NCI-H82 treated with DMSO at 0.1 percent for 48 hours (cell line): ENCODE results near the gene CDH4.
"Not testable (repeated sequence)": the region's sequence is repeated elsewhere in the genome, so short reads cannot be mapped to it uniquely, and the experiment has no call there.

ENCODE experiments used
- DNase-seq: peaks from one replicate; lab custom pipeline; 2025; ENCODE audit not compliant: unreplicated experiment; lab: John Stamatoyannopoulos, UW

CDH4 gene

DNA sequence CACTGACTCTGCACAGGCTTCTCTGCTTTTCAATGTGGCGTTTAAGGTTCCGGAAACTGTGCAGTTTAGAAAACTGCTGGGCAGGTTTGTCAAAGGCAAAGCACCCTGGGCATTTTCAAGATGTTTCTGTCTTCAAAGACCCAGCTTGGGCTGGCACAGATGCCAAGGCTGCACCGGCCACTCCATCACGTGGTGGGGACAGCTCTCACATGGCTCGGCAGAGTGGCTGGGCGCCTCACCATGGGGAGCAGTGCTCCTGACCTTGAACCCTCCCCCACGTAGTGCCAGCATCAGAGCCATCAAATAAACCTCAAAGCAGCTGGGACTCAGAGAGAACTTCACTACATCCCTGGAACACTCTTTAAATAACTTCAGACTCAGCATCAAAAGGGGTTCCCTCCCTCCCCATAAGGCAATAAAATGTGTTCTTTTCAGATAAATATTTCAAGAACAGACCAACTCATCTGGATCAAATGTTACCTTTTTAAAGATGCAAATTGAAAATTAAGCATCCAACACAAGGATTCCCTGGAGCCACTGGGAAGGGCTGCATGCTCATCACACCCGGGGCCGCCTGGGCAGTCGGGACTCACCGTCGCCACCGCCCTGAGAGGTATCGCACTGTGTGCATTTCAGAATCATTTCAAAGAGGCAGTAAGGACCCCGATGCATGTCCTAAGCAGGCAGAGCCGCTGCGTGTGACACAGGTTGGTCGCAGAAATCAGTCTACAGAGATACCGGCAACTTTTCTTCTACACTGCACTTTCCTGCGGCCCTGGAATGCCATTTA, 157.1 kb downstream of the CDH4 start:
- no peak for DNase-seq

- DNase-seq = no peak
Measured at GRCh38 chr20:61411743-61412142, 159.7 kb downstream of the CDH4 start.

DNA sequence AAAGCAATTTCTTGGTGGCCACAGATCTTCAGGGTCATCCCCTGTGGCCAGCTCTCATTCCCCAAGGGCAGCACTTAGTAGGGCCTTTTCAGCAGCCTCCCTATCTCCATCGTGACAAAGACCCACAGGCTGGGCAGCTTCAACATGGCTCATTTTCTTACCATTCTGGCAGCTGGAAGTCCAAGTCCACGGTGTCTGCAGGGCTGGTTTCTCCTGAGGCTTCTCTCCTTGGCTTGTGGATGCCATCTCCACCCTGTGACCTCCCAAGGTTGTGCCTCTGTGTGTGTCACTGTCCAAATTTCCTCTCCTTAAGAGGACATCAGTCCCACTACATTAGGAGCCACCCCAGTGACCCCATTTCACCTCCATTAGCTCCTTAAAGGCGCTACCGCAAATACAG, 161.7 kb downstream of the CDH4 start:
- DNase-seq = no peak

- DNase-seq = no peak
Measured at GRCh38 chr20:61414455-61414991, 162.5 kb downstream of the CDH4 start.

GRCh38 chr20:61416546-61416945, 164.5 kb downstream of the CDH4 start:
- DNase-seq = no peak

GRCh38 chr20:61417221-61417941, 165.3 kb downstream of the CDH4 start:
- no peak for DNase-seq

- DNase-seq = no peak
Measured at GRCh38 chr20:61419010-61419409, 166.9 kb downstream of the CDH4 start.

- DNase-seq = no peak
Measured at GRCh38 chr20:61419501-61419900, 167.4 kb downstream of the CDH4 start.

DNA sequence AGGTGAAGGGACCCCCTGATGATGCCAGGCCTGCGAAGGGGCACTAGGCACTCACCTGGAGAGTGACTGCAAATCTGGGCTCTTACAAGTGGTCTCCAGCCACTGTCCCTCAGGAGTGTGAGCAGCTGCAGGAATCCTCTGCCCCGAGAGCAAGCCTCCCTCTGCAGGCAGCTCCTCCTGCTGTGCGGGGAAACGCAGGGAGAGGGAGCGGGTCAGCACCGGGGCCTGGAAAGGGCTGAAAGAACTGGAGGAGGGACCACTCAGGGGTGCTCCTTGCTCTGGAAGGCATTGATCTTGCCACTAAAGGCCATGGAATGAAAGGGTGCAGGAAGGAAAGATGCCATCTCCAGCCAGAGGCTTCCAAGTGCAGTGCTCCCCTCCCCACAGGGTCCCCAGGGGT, 168.0 kb downstream of the CDH4 start:
- no peak for DNase-seq

DNA sequence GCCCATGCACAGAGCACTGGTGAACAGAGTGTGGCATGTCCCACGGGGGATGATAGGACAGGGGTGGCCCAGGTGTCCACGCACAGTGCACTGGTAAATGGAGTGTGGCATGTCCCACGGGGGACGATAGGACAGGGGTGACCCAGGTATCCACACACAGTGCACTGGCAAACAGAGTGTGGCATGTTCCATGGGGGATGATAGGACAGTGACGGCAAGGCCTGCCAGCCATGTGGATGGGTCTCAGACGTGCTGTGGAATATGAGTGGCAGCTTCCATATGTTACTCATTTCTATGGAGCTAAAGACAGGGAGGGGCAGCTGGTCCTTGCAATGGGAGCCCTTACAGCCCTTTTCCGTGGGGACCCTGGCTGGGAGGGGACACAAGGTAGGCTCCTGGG, 168.7 kb downstream of the CDH4 start:
- no peak for DNase-seq

DNA sequence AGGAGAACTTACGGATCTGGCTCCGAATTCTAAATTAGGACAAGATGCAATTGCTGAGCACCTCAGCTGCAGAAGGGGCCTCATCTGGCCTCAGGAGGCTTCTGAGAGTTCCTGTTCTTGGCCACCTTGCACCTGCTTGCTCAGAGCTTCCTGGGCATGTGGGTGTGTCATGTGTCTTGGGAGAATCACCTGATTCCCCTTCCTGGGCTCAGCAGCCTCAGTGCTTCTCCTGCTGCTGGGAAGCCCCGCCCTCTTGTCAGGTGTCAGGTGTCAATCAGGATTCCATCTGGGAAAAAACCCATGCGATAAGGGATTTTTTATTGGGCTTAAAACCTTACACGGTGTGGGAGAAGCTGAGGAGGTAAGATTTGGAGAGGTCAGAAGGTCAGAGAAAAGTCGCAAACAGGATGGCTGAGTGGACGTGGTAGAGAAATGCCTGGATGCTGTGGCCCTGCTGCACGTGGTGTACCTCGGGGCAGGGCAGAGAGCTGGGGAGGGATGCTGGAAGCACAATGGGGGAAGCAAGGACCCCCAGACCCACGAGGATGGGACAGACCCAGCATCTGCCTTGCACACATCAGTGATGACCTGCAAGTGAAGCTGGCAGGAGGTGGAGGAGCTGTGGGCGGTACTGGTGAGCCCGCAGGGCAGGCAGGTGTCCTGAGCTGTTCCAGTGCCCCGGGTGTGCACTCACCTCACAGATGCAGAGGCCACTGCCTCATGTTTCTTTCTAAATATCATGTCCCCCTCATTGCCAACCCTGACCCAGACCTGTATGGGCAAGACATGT, 170.8 kb downstream of the CDH4 start:
- no peak for DNase-seq

DNA sequence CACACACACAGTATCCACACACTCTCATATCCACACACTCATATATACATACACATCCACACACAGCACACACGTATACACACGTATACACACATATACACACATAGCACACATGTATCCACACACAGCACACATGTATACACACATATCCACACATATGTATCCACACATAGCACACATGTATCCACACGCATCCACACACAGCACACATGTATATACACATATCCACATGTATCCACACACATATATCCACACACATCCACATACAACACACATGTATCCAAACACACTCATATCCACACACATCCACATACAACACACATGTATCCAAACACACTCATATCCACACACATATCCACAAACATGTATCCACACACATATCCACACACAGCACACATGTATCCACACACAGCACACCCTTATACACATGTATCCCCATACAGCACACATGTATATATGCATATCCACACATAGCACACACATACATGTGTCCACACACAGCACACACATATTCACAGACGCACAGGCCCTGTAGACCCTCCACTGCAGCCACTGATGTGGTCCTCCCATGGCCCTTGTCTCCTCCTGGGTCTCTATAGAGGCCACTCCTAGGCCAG, 172.1 kb downstream of the CDH4 start:
- DNase-seq = no peak

DNA sequence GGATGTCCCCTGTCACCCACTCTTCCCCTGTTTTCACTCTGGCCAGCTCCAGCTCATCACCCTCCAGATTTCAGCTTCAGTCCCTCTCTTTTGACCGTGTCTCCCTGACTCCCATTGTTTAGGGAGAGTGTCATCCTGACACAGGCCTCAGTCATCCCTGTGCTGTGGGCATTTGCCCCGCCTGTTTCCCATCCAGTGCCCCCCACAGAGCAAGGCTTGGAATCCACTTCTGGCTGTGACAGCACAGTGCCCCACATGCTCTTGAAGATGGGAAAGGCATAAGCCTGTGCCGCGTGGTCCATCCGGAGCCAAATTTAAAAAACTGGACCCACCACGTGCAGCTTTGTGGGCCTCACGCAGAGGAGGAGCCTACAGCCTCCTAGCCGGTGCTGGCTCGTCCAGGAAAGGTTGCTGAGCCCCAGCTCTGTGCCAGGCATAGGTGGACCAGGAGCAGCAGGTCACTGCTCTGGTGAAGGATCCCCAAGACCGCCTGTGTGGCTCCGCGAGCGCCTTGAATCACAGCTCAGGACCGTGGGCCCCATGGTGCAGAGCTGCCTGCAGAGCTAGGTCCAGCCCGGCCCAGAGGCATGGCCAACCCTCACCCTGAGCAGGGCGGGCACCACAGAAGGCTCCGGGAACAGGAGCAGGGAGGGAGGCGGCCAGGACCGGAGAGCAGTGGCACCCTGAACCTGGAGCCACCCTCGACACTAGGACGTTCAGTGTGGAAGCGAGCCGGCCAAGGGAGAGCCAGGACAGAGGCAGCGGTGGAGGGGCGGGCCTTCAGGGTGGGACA, 172.8 kb downstream of the CDH4 start:
- DNase-seq = no peak

DNA sequence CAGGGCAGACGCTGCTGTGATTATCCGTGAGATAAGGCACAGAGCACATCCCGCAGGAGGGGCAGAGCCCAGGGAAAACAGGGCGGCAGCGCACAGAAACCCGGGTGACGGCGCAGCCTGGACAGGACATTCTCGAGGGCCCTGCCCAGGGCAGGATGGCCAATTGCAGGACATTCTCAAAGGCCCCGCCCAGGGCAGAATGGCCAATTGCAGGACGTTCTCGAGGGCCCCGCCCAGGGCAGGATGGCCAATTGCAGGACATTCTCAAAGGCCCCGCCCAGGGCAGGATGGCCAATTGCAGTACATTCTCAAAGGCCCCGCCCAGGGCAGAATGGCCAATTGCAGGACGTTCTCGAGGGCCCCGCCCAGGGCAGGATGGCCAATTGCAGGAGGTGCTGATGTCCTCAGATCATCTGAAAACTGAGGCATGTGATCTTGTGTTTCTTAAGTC, 173.5 kb downstream of the CDH4 start:
- DNase-seq = not testable (repeated sequence)

- no peak for DNase-seq
Measured at GRCh38 chr20:61426352-61426751, 174.3 kb downstream of the CDH4 start.

- DNase-seq = no peak
Measured at GRCh38 chr20:61429458-61430227, 177.6 kb downstream of the CDH4 start.

- DNase-seq = no peak
Measured at GRCh38 chr20:61430228-61430624, 178.2 kb downstream of the CDH4 start.

DNA sequence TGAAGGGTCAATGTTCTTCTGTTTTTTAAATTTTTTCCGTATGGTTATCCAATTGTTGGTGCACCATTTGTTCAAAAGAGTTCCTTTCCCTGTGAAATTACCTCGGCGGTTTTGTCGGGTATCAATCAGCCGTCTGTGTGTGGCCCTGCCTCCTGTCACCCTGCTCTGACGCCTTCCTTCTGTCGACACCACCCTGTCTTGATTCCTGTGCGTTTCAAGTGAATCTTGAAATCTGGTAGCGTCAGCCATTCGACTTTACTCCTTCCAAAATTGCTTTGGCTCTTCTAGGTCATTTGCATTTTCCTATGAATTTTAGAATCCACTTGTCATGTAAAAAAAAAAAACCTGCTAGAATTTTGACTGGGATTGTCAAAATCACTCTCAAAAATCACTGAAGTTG, 181.1 kb downstream of the CDH4 start:
- no peak for DNase-seq

GRCh38 chr20:61433816-61434215, 181.8 kb downstream of the CDH4 start:
- DNase-seq = no peak
